Measurements from ENCODE around the gene KLHL29.

DNA sequence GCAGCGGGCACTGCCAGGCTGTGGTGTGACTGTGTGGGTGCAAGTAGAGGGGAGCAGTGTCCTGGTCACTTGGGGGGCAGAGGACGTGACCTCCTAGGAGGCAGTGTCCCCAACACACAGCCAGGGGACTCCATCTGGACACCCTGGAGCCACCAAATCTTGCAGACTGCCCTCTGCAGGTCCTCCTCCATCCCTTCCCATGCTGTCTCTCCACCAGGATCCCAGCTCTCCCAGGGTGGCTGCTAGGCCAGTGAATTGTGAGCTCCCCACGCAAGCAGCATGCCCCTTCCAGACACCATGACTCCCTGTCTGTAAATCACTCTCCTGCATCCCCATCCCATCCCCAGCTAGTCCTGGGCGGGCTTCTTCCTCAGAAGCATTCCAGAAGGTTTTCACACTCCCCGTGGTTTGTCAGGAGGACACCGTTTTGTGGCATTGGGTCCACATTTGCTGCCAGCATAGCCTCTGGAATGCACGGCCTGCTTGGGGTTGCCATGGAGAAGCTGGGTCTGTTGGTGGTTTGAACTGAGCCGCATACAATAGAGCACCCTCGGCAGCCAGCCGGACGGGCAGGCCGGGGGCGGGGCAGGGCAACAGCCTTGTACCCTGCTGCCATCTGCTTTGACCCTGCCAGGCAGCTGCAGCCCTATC is 210.7 kb downstream of the KLHL29 start:
- TF ChIP-seq, protein P1, sequence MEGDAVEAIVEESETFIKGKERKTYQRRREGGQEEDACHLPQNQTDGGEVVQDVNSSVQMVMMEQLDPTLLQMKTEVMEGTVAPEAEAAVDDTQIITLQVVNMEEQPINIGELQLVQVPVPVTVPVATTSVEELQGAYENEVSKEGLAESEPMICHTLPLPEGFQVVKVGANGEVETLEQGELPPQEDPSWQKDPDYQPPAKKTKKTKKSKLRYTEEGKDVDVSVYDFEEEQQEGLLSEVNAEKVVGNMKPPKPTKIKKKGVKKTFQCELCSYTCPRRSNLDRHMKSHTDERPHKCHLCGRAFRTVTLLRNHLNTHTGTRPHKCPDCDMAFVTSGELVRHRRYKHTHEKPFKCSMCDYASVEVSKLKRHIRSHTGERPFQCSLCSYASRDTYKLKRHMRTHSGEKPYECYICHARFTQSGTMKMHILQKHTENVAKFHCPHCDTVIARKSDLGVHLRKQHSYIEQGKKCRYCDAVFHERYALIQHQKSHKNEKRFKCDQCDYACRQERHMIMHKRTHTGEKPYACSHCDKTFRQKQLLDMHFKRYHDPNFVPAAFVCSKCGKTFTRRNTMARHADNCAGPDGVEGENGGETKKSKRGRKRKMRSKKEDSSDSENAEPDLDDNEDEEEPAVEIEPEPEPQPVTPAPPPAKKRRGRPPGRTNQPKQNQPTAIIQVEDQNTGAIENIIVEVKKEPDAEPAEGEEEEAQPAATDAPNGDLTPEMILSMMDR (IDR thresholded peaks at IDR 0.05): no peak
- TF ChIP-seq POLR2A (IDR thresholded peaks at IDR 0.05): no peak

Data from tibial nerve (tissue), 3 donors.